ENCODE results near the gene NF2. TPM values are rescaled to one million over a fixed set of nuclear protein-coding genes. Genes with fewer than 3 reads are reported as not detected.
"Not testable (repeated sequence)": the region's sequence is repeated elsewhere in the genome, so short reads cannot be mapped to it uniquely, and the experiment has no call there.

NF2 gene
- total RNA-seq, 1 donor from 2014 or later: 67.9 TPM

DNA sequence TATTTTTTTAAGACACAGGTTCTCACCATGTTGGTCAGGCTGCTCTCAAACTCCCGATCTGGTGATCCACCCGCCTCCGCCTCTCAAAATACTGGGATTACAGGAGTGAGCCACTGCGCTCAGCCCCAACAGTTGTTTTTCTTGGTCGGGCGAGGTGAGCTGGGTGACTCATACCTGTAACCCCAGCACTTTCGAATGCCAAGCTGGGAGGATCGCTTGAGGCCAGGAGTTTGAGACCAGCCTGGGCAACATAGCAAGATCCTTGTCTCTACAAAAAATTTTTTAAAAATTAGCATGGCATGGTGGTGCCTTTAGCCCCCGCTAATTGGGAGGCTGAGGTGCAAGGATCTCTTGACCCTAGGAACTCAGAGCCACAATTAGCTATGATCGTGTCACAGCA lies 7.0 kb upstream of the NF2 start:
- H3K4me1 Mint-ChIP-seq (ENCODE audit: unreplicated experiment): peaks cover 6% of the 10 kb centered on the region
- no peak overlapping the region for H3K27ac Mint-ChIP-seq (ENCODE audit: unreplicated experiment)
- TF ChIP-seq, protein P1, sequence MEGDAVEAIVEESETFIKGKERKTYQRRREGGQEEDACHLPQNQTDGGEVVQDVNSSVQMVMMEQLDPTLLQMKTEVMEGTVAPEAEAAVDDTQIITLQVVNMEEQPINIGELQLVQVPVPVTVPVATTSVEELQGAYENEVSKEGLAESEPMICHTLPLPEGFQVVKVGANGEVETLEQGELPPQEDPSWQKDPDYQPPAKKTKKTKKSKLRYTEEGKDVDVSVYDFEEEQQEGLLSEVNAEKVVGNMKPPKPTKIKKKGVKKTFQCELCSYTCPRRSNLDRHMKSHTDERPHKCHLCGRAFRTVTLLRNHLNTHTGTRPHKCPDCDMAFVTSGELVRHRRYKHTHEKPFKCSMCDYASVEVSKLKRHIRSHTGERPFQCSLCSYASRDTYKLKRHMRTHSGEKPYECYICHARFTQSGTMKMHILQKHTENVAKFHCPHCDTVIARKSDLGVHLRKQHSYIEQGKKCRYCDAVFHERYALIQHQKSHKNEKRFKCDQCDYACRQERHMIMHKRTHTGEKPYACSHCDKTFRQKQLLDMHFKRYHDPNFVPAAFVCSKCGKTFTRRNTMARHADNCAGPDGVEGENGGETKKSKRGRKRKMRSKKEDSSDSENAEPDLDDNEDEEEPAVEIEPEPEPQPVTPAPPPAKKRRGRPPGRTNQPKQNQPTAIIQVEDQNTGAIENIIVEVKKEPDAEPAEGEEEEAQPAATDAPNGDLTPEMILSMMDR (IDR thresholded peaks at IDR 0.05): no peak
- no peaks in the 10 kb centered on the region for H3K9me3 Mint-ChIP-seq (ENCODE audit: unreplicated experiment)
- no peak overlapping the region for H3K4me3 Mint-ChIP-seq (ENCODE audit: unreplicated experiment)
- no peaks in the 10 kb centered on the region for H3K36me3 Mint-ChIP-seq (ENCODE audit: unreplicated experiment)
- DNase-seq (ENCODE audit: extremely low spot score, unreplicated experiment): no peak
- H3K27me3 Mint-ChIP-seq (ENCODE audit: unreplicated experiment): no peaks in the 10 kb centered on the region

DNA sequence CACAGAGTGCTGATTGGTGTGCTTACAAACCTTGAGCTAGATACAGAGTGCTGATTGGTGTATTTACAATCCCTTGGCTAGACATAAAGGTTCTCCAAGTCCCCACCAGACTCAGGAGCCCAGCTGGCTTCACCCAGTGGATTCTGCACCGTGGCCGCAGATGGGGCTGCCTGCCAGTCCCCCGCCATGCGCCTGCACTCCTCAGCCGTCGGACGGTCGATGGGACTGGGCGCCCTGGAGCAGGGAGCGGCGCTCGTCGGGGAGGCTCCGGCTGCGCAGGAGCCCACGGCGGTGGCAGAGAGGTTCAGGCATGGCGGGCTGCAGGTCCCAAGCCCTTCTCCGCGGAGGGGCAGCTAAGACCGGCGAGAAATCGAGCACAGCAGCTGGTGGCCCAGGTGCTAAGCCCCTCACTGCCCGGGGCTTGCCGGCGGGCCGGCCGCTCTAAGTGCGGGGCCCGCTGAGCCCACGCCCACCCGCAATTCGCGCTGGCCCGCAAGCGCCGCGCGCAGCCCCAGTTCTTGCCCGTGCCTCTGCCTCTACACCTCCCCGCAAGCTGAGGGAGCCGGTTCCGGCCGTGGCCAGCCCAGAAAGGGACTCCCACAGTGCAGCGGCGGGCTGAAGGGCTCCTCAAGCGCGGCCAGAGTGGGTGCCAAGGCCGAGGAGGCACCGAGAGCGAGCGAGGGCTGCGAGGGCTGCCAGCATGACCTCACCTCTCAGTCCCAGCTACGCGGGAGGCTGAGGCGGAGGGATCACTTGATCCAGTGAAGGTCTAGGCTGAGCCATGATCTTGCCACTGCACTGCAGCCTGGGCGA lies 5.4 kb upstream of the NF2 start:
- not testable (repeated sequence) for DNase-seq (ENCODE audit: extremely low spot score, unreplicated experiment); H3K9me3 Mint-ChIP-seq (ENCODE audit: unreplicated experiment); H3K27ac Mint-ChIP-seq (ENCODE audit: unreplicated experiment); H3K4me3 Mint-ChIP-seq (ENCODE audit: unreplicated experiment); H3K27me3 Mint-ChIP-seq (ENCODE audit: unreplicated experiment); H3K36me3 Mint-ChIP-seq (ENCODE audit: unreplicated experiment)
- peaks cover 20% of the 10 kb centered on the region for H3K4me1 Mint-ChIP-seq (ENCODE audit: unreplicated experiment)

DNA sequence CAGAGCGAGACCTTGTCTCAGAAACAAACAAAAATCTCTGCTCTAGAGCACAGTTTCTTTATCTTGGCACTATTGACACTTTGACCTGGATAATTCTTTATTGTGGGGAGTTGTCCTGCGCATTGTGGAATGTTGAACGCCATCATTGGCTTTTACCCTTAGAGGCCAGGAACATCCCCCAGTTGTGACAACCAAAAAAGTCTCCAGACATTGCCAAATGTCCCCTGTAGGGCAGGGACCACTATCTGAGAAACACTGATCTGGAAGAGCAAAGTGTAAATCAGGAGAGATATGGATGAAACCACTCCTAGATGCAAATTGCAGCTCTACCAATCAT lies 4.8 kb upstream of the NF2 start:
- Mint-ChIP-seq H3K4me3 (ENCODE audit: unreplicated experiment) (no peak overlapping the region), H3K27ac (ENCODE audit: unreplicated experiment) (no peak overlapping the region), H3K36me3 (ENCODE audit: unreplicated experiment) (no peaks in the 10 kb centered on the region), H3K4me1 (ENCODE audit: unreplicated experiment) (peaks cover 20% of the 10 kb centered on the region), H3K9me3 (ENCODE audit: unreplicated experiment) (no peaks in the 10 kb centered on the region), H3K27me3 (ENCODE audit: unreplicated experiment) (no peaks in the 10 kb centered on the region)
- TF ChIP-seq, protein P1 (IDR thresholded peaks at IDR 0.05): no peak
- DNase-seq (ENCODE audit: extremely low spot score, unreplicated experiment): no peak

DNA sequence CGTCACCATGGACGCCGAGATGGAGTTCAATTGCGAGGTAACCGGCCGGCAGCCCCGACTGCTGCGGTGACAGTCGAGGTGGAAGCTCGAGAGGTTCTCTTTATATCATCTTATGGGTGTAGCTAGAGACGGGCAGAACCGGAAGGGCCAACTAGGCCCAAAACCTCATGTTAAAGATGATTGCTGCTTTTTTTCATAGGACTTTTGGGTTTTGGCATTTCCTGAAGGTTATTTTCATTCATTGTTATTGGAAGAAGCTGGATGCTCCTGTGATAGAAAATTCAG lies 585 bp downstream of the NF2 start:
- Mint-ChIP-seq H3K27ac (ENCODE audit: unreplicated experiment) (peak overlapping the region; percentile 91), H3K9me3 (ENCODE audit: unreplicated experiment) (no peaks in the 10 kb centered on the region), H3K4me1 (ENCODE audit: unreplicated experiment) (peaks cover 41% of the 10 kb centered on the region), H3K36me3 (ENCODE audit: unreplicated experiment) (peaks cover 5% of the 10 kb centered on the region), H3K4me3 (ENCODE audit: unreplicated experiment) (peak overlapping the region; percentile 86), H3K27me3 (ENCODE audit: unreplicated experiment) (no peaks in the 10 kb centered on the region)
- TF ChIP-seq, protein P1 (IDR thresholded peaks at IDR 0.05): no peak
- DNase-seq (ENCODE audit: extremely low spot score, unreplicated experiment): no peak

DNA sequence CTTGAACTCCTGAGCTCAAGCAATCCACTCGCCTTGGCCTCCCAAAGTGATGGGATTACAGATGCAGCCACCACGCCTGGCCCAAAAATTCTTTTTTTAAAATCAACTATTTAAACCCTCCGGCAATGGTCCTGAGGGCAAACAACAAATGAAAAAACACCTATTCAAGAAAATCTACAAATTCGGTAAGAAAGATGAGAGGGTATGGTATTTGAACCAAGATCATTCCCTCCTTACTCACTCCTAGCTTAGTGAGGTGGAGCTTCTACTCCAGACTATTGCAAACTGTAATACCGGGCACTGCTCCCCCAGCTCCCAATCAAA lies 2.1 kb downstream of the NF2 start:
- H3K27ac Mint-ChIP-seq (ENCODE audit: unreplicated experiment): no peak overlapping the region

More for the DNA sequence above, 2.1 kb downstream of the NF2 start:
- DNase-seq (ENCODE audit: extremely low spot score, unreplicated experiment): no peak
- no peaks in the 10 kb centered on the region for H3K27me3 Mint-ChIP-seq (ENCODE audit: unreplicated experiment)
- TF ChIP-seq, protein P1 (IDR thresholded peaks at IDR 0.05): no peak
- H3K4me1 Mint-ChIP-seq (ENCODE audit: unreplicated experiment): peaks cover 41% of the 10 kb centered on the region
- H3K36me3 Mint-ChIP-seq (ENCODE audit: unreplicated experiment): peaks cover 5% of the 10 kb centered on the region
- no peaks in the 10 kb centered on the region for H3K9me3 Mint-ChIP-seq (ENCODE audit: unreplicated experiment)
- H3K4me3 Mint-ChIP-seq (ENCODE audit: unreplicated experiment): no peak overlapping the region
